LNCaP clone FGC (cell line): ENCODE data around the gene NUDCD3.

Experiments used
- DNase-seq: peaks from one replicate; pipeline ENCODE4 v3.0.0-alpha.2; 2011; ENCODE audit warnings: low read depth
- H3K4me3 ChIP-seq: 2 replicates; pipeline ENCODE4 v1.5.1; 2011; ENCODE audit warnings: mild to moderate bottlenecking, low read depth, low read length, control low read depth
- TF ChIP-seq, protein P1 (sequence below): IDR thresholded peaks from 2 replicates; pipeline ENCODE4 v1.5.1; 2012; ENCODE audit warnings: mild to moderate bottlenecking; ENCODE audit not compliant: control insufficient read depth, insufficient read depth; ENCODE audit errors: extremely low read depth

NUDCD3 gene

DNA sequence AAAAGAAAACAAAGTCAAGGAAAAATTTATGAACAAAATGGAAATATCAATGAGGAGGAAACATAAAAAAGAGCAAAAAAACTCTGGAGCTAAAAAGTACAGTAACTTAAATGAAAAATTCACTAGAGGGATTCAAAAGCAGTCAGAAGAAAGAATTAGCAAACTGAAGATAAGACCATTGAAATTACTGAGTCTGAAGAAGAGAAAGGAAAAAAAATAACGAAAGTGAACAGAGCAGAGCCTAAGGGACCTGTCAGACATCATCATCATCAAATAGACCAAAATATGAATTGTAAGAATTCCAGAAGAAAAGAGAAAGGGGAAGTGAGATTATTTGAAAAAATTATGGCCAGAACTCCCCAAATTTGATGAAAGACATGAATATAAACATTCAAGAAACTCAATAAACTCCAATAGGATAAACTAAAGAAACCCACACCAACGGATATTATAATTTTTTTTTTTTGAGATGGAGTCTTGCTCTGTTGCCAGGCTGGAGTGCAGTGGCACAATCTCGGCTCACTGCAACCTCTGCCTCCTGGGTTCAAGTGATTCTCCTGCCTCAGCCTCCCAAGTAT lies 34.4 kb upstream of the NUDCD3 start:
- TF ChIP-seq, protein P1, sequence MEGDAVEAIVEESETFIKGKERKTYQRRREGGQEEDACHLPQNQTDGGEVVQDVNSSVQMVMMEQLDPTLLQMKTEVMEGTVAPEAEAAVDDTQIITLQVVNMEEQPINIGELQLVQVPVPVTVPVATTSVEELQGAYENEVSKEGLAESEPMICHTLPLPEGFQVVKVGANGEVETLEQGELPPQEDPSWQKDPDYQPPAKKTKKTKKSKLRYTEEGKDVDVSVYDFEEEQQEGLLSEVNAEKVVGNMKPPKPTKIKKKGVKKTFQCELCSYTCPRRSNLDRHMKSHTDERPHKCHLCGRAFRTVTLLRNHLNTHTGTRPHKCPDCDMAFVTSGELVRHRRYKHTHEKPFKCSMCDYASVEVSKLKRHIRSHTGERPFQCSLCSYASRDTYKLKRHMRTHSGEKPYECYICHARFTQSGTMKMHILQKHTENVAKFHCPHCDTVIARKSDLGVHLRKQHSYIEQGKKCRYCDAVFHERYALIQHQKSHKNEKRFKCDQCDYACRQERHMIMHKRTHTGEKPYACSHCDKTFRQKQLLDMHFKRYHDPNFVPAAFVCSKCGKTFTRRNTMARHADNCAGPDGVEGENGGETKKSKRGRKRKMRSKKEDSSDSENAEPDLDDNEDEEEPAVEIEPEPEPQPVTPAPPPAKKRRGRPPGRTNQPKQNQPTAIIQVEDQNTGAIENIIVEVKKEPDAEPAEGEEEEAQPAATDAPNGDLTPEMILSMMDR, result no peak
- DNase-seq, result no peak
- no peak overlapping the region for H3K4me3 ChIP-seq

DNA sequence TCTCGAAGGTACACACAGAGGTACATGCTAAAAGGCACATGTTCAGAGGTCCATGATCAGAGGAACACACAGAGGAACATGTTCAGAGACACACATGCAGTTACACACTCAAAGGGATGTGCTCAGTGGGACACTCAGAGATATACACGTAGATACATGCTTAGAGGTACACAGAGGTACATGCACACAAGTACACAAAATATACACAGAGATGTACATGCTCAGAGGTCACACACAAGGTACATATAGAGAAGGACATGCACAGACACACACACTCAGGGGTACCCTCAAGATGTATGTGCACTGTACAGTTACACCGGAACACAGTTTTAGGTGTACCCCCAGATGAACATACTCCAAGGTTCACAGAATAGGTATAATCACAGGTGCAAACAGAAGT lies 31.9 kb upstream of the NUDCD3 start:
- TF ChIP-seq, protein P1, result no peak
- no peak for DNase-seq
- H3K4me3 ChIP-seq, result no peak overlapping the region

DNA sequence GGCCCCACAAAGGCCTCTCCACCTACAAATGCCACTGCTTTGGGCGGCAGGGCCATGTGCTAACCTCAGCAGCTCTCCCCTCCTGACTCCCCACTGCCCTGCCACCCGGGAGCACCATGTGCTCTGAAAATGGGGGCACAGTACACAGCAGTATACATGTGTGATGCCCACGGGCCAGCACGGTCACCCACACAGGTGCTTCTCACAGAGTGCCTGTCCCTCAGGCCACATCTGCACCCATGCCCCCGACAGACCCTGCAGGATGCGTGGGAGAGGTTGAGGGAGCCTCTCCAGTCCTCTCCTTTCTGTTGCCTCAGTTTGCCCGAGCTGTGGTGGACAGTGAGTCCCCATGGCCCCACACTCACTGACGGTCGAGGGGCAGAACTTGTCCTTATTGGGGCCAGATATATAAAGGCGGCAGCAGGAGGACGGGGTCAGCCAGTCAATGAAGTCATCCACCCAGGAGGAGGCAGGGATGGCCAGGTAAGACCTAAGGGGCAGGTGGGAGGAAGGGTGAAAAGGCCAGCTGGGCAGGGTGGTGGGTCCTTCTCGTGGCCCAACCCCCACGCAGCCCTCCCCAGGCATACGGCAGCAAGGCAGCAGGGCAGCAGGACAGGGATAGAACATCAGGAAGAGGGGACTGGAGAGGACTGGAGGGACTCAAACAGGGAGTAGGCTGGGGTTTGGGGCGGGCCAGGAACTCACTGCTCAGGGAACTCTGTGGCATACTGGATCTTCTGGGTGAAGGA lies 31.1 kb upstream of the NUDCD3 start:
- H3K4me3 ChIP-seq, result no peak overlapping the region
- DNase-seq, result no peak
- TF ChIP-seq, protein P1, result no peak

DNA sequence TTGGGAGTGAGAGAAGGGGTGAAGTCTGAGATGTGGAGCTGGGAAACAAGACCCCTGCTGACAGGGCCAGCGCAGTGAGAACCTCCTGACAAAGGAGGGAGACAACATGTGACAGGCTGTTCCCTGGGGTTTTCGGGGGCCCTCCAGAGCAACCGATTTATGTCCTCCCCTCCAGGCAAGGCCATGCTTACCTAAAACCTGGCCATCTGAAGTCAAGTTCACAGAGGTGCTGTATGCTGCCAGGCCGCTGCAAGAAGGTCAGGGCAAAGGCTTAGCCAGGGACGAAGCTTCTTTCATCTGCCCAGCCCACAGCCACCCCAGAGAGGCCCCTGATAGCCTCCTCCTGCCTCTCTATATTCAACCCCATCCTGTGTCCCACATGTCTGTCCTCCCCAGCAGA lies 30.1 kb upstream of the NUDCD3 start:
- H3K4me3 ChIP-seq, result no peak overlapping the region
- TF ChIP-seq, protein P1, result no peak
- no peak for DNase-seq

DNA sequence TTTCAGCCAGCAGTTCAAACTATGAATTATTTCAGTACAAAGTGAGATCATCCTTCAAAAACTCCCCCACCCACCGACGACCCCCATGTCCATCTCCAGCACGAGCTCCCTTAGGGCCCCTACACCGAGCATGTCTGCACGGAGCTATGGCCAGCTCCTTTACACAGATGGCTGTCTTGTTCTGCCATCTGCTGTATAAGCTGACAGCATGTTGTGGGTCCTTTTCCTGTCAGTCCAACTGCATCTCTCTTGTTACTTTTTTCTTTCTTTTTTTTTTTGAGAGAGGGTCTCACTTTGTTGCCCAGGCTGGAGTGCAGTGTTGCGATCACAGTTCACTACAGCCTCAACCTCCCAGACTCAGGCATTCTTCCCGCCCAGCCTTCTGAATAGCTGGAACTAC lies 29.1 kb upstream of the NUDCD3 start:
- H3K4me3 ChIP-seq, result no peak overlapping the region
- no peak for DNase-seq
- TF ChIP-seq, protein P1, result no peak

DNA sequence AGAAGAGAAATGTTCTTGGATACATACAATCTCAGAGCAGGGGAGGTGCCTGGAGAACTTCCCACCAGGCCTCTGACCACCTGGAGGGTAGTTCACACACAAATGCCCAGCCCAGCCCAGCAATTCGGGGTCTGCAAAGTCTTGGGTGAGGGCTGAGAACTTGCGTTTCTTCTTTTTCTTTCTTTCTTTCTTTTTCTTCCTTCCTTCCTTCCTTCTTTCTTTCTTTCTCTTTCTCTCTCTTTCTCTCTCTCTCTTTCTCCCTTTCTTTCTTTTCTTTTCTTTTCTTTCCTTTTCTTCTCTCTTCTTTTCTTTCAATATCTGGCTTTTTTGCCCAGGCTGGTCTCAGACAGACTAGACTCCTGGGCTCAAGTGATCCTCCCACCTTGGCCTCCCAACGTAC lies 28.3 kb upstream of the NUDCD3 start:
- DNase-seq, result no peak
- H3K4me3 ChIP-seq, result no peak overlapping the region
- TF ChIP-seq, protein P1, result no peak

DNA sequence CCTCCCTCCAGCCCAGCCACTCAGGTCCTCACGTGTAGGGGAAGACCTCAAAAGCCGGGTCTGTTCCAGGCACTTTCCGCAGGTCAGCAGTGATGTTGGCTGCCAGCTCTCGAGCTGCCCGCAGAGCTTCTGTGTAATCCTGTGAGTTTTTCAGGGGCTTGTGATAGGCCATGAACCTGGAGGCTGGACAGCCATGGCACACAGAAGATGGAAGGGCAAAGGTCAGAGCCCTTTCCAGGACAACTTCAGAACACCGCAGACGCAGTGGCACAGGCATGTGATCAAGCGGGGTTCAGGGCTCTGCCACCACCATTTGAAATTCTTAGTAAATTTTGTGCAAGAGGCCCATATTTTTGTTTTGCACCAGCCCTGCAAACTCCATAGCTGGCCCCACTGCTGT lies 26.7 kb upstream of the NUDCD3 start:
- no peak overlapping the region for H3K4me3 ChIP-seq
- TF ChIP-seq, protein P1, result no peak
- DNase-seq, result no peak
